ENCODE data around the gene POLA1.
"Not testable (repeated sequence)": the region's sequence is repeated elsewhere in the genome, so short reads cannot be mapped to it uniquely, and the experiment has no call there.

Gene POLA1

GRCh38 chrX:24819807-24820206 is 126.1 kb downstream of the POLA1 start:
- not testable (repeated sequence) for DNase-seq

DNA sequence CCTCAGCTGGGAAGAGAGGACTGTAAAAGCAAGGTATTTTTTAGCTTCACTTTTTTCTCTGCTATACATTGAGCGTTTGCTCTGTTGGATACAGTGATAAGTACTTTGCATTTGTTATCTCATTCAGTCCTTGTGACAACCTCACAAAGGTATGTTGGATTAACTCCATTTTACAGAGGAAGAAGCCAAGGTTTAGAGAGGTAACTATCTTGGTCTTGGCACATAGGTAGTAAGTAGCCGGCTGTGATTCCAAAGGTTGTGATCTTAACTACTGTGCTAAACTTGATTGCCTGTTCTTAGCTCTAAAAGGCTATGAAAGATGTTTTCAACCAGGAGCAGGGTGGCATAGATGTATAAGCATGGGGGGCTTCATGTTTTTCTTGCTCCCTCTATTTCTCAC is 134.4 kb downstream of the POLA1 start:
- no peak for DNase-seq

- DNase-seq, result no peak
These were observed 134.9 kb downstream of the POLA1 start for GRCh38 chrX:24828600-24828999.

- DNase-seq, result no peak
These were observed 140.0 kb downstream of the POLA1 start for GRCh38 chrX:24833695-24834094.

DNA sequence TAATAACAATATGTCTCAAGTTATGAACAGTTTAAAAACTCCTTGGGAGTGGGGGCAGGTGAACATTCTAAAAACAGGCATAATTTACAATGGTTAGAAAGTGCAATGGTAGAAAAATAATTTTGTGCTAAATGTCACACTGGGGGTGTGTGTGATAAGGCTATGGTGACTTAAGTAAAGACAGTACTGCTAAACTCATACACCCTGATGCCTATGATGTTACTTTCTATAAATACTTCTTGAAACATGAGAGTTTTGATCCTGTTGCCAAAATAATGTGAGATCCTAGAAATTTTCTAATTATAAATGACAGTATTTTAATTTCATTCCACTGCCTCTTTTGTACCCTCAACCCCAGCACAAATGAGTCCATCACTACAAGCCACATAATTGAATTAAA is 144.2 kb downstream of the POLA1 start:
- DNase-seq, result no peak

- DNase-seq, result no peak
These were observed 144.9 kb downstream of the POLA1 start for GRCh38 chrX:24838629-24839028.

GRCh38 chrX:24839331-24839730 is 145.6 kb downstream of the POLA1 start:
- DNase-seq, result no peak

- no peak for DNase-seq
These were observed 148.8 kb downstream of the POLA1 start for GRCh38 chrX:24842486-24842885.

- DNase-seq, result no peak
These were observed 152.9 kb downstream of the POLA1 start for GRCh38 chrX:24846550-24847150.

- no peak for DNase-seq
These were observed 157.6 kb downstream of the POLA1 start for GRCh38 chrX:24851289-24851688.

DNA sequence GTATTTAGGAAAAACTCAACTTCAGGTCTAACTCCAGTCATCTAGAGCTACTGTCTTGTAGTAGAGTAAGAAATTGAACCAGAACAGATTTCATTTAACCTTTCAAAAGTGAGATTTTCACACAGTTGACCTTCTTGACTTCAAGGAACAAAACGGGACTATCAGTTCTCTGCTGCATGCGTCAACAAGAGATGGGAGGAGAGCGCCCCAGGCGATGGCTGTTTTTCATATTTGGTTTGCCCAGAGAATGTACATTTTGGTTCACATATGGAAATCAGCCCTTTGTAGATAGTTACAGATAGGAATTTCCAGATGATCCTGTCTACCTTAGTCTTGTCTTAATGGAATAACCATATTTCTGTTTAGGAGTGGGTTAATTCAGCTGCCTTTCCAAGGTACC is 158.1 kb downstream of the POLA1 start:
- no peak for DNase-seq

DNA sequence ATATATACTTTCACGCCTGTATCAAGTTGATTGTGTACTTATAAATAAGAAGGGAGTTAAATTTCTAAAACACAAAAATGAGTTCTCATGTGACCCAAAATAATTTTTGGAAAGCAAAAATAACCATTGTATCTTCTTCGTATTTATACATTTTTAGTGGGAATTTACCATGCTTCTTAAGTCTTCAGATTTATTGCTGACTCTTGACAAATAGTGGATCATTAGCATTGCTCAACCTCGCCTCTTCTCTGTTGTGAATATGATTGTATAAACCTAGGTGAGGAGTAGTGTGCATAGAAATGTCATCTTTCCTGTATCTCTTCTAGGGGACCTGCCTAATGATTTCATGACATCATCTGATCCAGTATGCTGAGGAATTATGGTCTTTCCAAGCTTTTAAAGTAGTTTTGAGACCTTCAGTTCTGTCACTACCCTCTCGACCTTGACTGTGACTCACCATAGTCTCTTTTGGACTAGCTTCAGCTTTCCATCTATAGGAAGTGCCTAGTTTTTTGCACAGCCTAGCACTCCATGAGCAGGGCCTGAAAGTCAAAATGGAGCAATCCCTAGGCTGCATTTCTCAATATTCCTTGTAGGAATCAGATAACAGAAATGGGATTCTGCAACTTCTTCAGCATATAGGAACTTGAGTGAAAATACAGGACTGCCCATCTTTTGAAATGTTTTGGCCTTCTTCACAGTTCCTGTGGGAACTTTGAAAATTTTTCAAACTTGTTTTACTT is 164.5 kb downstream of the POLA1 start:
- no peak for DNase-seq

DNA sequence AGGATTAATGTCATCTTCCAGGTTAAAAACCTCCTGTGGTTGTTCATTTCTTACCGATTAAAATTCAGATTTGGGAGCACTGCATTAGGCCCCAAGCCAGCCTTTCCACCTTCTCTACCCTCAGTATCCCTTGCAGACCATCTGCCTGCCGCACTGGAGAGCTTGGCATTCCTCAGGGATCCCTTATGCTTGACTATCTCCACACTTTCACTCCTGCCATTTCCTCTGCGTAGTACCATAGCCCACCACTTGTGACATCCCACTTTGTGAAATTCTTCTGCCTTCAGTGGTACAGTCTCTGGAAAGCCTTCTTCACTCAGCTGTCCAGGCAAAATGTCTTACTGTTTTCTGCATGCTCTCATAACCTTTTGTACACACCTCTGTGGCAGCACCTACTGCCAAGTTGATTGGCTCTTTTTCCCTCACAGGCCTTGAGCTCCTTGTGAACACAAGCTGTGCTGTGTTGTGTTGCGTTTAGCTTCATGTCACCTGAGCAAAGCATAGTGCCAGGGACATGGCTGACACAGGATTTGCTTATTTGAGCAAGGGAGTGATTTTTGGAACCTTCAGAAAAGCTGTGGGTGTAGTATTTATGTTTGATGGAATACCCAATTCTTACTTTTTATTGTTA is 165.6 kb downstream of the POLA1 start:
- DNase-seq, result no peak

DNA sequence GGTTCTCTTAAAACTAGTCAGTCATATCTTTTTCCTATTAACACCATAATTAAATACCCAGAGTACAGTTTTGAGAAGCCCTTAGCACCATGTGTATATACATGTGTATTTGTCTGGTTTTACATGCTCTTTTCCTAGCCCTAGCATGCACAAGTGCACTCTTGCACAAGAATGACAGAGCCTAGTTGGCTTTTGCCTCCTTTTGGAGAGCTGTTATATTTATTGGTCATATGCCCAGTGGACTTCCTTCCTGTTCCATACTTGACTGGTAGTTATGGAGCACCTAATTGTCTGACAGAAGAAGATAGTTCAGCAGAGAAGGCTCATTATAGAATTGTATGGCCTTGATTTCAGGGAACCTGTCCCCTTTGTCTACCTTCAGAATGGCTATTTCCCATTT is 166.4 kb downstream of the POLA1 start:
- no peak for DNase-seq

DNA sequence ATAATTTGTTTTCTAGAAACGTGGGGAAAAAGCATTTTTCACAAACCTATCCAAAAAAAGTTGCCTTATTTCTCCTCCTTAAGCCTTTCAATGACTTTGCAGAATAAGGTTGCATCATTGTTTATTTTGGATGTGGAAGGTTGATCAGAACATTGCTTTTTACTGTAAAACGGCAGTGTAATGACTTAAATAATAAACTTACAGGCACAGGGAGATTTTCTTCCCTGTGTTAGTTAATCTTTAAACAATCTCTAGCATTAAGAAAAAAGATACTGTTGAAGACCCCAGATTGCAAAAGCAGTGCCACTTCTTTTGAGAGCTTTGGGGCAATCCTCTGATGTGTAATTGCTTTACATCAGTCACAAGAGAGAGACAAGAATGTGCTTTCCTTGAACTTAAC is 168.6 kb downstream of the POLA1 start:
- DNase-seq, result no peak

GRCh38 chrX:24863779-24864178 is 170.1 kb downstream of the POLA1 start:
- DNase-seq, result not testable (repeated sequence)

- DNase-seq, result no peak
These were observed 176.4 kb downstream of the POLA1 start for GRCh38 chrX:24870143-24870542.

DNA sequence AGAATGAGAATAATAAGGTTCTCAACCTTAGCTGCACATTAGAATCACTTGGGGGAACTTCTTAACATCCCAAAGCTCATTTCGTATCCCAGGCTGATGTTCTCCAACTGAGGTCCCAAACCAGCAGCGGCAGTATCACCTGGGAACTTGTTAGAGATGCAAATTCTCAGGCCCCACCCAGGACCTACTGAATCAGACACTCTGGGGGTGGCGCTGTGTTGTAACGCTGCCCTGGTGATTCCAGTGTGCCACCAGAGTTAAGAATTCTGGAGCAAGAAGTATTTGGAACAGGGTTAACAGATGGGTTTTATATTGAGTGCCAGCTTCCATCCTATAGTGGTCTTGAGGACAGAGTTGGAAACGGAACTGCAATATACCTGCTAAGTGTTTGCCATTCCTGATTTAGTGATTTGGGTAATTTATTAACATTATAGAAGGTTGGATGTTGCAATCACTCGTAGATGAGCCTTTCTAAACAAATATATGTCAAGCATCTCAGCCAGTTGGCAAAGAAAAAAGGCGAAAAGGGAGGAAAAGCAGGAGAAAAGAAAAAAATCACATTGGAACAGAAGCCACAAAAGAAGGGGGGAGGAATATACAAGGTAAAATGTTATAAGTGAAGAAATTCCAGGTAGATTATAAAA is 181.0 kb downstream of the POLA1 start:
- DNase-seq, result no peak

- DNase-seq, result no peak
These were observed 183.0 kb downstream of the POLA1 start for GRCh38 chrX:24876530-24877287.

DNA sequence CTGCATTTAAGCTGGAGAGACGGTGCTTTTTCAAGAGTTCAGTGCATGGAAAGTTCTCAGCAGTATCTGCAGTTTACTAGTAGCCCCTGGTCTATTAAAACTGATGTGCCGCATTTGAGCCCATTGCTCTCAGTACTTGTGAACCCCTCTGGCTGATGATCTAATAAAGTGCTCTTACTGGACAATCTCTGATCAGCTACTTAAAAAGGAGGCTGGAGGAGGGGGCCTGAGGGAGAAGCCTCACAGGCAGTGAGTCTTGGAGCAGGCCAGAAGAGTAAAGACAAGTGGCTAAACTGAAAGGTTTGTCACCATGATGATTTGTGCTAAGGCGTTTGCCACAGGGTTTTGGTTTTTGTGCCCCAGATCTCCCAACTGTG is 183.6 kb downstream of the POLA1 start:
- DNase-seq, result no peak

DNA sequence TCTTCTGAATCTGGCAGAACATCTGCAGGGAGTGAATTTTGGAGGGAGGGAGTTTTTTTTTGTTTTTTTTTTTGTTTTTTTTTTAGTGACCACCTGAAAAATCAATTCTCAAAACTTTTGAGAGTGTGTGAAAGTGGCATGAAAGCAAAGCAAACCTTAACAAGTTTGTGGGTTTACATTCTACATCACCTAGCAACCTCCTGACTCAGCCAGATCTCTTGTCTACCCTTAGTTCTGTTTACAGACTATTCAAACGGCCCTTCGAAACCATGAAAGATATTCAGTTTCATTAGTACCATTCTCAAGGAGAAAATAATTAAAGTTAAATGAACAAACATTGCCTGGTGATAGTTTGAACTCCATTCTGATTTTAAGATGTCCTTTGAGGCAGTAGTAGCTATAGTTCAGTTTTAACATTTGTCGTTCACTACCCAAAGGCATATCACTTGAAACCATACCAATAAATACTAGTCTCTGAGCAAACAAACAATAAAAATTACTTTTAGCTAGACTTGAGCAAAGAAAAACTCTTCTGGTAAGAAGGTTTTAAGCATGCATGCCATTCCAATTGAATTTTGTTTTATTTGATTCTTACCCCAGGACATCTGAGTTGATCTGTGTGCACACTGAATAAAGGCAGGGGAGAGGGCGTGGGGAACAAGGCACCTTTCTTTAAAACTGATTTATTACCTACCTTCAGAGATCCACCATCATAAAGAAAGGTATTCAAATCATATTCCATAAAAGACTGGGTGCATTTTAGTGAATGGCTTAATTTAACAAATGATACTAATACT is 184.3 kb downstream of the POLA1 start:
- no peak for DNase-seq

- DNase-seq, result no peak
These were observed 186.0 kb downstream of the POLA1 start for GRCh38 chrX:24879679-24880078.
